Measurements from ENCODE around the gene HMGCLL1. TPM values are rescaled to one million over a fixed set of nuclear protein-coding genes. Genes with fewer than 3 reads are reported as not detected.

The HMGCLL1 gene
- total and polyA plus RNA-seq, 3 donors from 2014 or later = 2.2 to 9.2 (median 7.2) TPM

DNA sequence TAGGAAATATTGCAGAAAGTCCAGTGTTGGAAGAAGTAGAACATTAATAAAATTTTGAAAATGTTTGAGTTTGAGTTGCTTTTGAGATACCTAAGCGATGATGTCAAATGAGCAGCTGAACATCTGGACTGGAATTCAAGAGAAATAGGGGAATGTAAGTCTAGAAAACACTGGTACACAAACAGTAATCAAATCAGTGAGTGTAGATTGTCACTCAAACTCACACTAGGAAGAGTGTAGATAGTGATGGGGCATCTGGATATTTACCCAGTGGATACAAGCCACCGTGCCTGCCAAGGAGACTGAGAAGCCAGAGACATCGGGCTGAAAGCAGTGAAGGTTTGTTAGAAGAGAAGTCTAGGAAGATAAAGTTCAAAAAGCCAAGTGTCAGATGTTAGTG, 2.2 kb downstream of the HMGCLL1 start:
- no peak overlapping the region for H3K4me3 ChIP-seq
- 69 to 71% methylated on average over 3 of the region's 3 CpGs for WGBS, 2 donors
- TF ChIP-seq, protein P1, sequence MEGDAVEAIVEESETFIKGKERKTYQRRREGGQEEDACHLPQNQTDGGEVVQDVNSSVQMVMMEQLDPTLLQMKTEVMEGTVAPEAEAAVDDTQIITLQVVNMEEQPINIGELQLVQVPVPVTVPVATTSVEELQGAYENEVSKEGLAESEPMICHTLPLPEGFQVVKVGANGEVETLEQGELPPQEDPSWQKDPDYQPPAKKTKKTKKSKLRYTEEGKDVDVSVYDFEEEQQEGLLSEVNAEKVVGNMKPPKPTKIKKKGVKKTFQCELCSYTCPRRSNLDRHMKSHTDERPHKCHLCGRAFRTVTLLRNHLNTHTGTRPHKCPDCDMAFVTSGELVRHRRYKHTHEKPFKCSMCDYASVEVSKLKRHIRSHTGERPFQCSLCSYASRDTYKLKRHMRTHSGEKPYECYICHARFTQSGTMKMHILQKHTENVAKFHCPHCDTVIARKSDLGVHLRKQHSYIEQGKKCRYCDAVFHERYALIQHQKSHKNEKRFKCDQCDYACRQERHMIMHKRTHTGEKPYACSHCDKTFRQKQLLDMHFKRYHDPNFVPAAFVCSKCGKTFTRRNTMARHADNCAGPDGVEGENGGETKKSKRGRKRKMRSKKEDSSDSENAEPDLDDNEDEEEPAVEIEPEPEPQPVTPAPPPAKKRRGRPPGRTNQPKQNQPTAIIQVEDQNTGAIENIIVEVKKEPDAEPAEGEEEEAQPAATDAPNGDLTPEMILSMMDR (IDR thresholded peaks at IDR 0.05) = no peak
- no peak for TF ChIP-seq POLR2A (IDR thresholded peaks at IDR 0.05)

DNA sequence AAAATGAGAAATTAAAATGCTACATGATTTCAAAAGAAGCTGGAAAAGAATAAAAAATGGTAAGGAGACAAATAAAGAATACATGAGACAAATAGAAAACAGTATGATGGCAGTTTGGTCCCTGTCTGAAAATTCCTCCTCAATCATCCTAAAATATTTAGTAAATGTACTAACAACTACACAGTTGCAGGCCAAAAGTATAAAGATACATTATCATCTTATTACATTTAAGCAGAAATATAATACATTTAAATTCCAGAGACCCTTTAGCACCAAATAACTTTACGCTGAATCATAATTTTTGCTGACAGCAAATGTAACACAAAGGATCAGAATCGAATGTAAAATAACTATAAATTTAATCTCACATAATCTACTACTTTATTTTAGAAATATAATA, 4.4 kb downstream of the HMGCLL1 start:
- Histone ChIP-seq H3K27ac (no peak overlapping the region), H3K27me3 (no peaks in the 10 kb centered on the region), H3K4me1 (no peaks in the 10 kb centered on the region), H3K9me3 (no peaks in the 10 kb centered on the region), H3K36me3 (ENCODE audit: low read depth, missing control alignments) (no peaks in the 10 kb centered on the region), H3K4me3 (no peak overlapping the region)
- TF ChIP-seq, protein P1 (IDR thresholded peaks at IDR 0.05) = no peak
- no peak for TF ChIP-seq POLR2A (IDR thresholded peaks at IDR 0.05)
- intact Hi-C loops (cut with DNase I; ENCODE audit: low total_unique reads) = no loop called here
- WGBS, 2 donors = 84 to 92% methylated on average over 2 of the region's 2 CpGs
- DNase-seq = no peak

More for the DNA sequence above, 2.2 kb downstream of the HMGCLL1 start:
- H3K27me3 ChIP-seq = no peaks in the 10 kb centered on the region
- DNase-seq = no peak
- no peaks in the 10 kb centered on the region for H3K9me3 ChIP-seq
- H3K36me3 ChIP-seq (ENCODE audit: low read depth, missing control alignments) = no peaks in the 10 kb centered on the region
- no peak overlapping the region for H3K27ac ChIP-seq
- intact Hi-C loops (cut with DNase I; ENCODE audit: low total_unique reads) = no loop called here
- H3K4me1 ChIP-seq = no peaks in the 10 kb centered on the region

DNA sequence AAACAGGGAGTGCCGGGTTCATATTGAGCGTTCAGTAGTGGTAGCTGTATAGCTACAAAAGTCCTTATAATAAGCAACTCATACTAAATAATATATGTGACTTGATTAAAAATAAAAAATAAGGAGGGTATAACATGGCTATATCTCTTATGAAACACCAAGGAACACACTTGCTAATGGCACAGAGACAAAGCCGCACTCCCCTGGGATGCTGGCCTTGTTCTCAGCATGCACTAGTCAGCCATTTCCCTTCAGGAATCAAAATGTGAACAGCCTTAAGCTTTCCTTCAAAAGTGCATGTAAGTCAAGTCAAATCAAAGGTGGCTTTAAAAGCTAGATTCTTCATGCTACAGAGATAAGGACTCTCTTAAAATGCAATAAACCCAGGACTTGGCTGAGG, 9.4 kb downstream of the HMGCLL1 start:
- TF ChIP-seq, protein P1 (IDR thresholded peaks at IDR 0.05) = no peak
- no peak for TF ChIP-seq POLR2A (IDR thresholded peaks at IDR 0.05)
- Histone ChIP-seq H3K27me3 (no peaks in the 10 kb centered on the region), H3K4me3 (no peak overlapping the region), H3K36me3 (ENCODE audit: low read depth, missing control alignments) (no peaks in the 10 kb centered on the region), H3K9me3 (no peaks in the 10 kb centered on the region), H3K4me1 (peaks cover 17% of the 10 kb centered on the region), H3K27ac (no peak overlapping the region)
- 86 to 87% methylated on average over 3 of the region's 3 CpGs for WGBS, 2 donors
- DNase-seq = no peak
- intact Hi-C loops (cut with DNase I; ENCODE audit: low total_unique reads) = no loop called here

DNA sequence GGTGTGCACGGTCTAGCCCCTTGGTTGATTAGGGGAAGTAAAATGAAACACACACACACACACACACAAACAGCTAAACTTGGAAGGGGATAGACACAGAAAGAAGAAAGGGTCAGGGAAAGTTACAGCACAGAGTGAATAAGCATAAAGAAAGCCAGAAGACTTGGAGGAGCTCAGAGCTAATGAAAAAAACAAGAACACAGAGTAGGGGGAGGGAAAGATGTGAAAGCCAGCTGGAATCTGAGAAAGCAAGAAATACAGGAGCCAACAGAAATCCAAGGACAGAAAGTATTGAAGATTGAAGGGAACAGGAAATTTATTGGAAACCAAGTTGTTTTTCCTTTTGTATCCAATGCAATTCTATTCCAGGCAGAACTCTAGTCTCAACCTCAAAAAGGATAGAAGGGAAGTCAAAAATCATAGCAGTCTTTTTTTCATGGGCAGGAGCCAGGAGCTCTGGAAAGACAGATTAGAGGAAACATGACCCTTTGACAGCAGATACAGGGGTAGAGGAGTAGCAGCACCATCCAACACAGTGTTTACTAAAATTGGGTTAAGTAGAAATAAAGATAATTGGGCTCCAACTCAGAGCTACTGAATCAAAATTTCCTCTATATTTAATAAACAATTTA, 10.1 kb downstream of the HMGCLL1 start:
- Histone ChIP-seq H3K27me3 (no peaks in the 10 kb centered on the region), H3K27ac (no peak overlapping the region), H3K36me3 (ENCODE audit: low read depth, missing control alignments) (no peaks in the 10 kb centered on the region), H3K9me3 (no peaks in the 10 kb centered on the region), H3K4me3 (no peak overlapping the region), H3K4me1 (peaks cover 17% of the 10 kb centered on the region)
- peak; percentile 31 for DNase-seq
- TF ChIP-seq, protein P1 (IDR thresholded peaks at IDR 0.05) = no peak
- no peak for TF ChIP-seq POLR2A (IDR thresholded peaks at IDR 0.05)
- intact Hi-C loops (cut with DNase I; ENCODE audit: low total_unique reads) = no loop called here
- 48% methylated on average over 1 of the region's 1 CpG for WGBS, 2 donors

DNA sequence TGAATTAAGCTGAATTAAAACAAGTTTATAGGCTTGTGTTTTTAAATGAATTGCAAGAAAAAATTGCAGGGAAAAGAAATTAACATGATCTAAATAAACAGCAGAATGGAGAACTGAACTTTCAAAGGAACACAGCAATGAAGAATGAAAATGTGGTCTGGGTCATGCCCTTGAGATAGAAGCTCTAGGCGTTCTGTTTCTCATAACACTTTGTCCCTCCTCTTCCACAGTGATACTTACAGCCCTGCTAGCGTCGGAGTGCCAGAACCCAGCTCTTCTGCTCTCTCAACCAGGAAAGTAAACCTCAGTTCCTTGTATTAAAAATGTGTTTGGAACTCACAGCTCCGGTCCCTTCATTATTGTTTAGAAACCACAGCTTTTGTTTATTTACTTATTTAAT, 11.4 kb downstream of the HMGCLL1 start:
- DNase-seq = peak; percentile 42
- peak overlapping the region in 1 of 2 donors; percentile 7 for H3K27ac ChIP-seq
- no peaks in the 10 kb centered on the region for H3K9me3 ChIP-seq
- intact Hi-C loops (cut with DNase I; ENCODE audit: low total_unique reads) = no loop called here
- peaks cover 17% of the 10 kb centered on the region for H3K4me1 ChIP-seq
- no peaks in the 10 kb centered on the region for H3K36me3 ChIP-seq (ENCODE audit: low read depth, missing control alignments)
- H3K27me3 ChIP-seq = no peaks in the 10 kb centered on the region
- no peak for TF ChIP-seq POLR2A (IDR thresholded peaks at IDR 0.05)
- TF ChIP-seq, protein P1 (IDR thresholded peaks at IDR 0.05) = no peak
- no peak overlapping the region for H3K4me3 ChIP-seq
- WGBS, 2 donors = 29 to 32% methylated on average over 4 of the region's 4 CpGs
